ENCODE measurements around the gene LAMA3. TPM values are rescaled to one million over a fixed set of nuclear protein-coding genes. Genes with fewer than 3 reads are reported as not detected.

The LAMA3 gene
- total RNA-seq, 4 donors from 2014 or later = 155 to 456 (median 173) TPM

DNA sequence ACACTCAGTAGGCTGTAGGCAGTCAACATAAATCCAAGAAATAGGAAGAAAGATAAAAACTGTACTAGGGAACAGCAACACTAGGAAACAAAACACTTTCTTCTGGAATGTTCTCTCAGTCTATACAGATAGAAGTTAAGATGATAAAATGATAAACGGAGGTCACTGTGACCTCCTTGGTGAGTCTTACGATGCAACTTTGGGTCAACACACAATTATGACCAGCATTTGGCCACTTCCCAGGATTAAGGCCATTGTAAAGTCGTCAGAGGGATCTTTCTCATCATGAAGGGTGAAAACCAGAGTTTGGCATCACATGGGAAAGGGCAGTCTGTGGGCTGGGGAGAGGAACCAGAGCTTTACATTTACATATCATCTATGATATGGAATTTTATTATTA, 33.4 kb downstream of the LAMA3 start:
- intact Hi-C loops (cut with DNase I; ENCODE audit: low total_unique reads) = no loop called here
- no peak overlapping the region for H3K4me3 ChIP-seq (ENCODE audit: low read depth, poor library complexity, severe bottlenecking)
- DNase-seq (ENCODE audit: low spot score in 2 of 2) = no peak
- no peak for TF ChIP-seq POLR2A (IDR thresholded peaks at IDR 0.05)
- WGBS, 2 donors = 77% methylated on average over 3 of the region's 3 CpGs

DNA sequence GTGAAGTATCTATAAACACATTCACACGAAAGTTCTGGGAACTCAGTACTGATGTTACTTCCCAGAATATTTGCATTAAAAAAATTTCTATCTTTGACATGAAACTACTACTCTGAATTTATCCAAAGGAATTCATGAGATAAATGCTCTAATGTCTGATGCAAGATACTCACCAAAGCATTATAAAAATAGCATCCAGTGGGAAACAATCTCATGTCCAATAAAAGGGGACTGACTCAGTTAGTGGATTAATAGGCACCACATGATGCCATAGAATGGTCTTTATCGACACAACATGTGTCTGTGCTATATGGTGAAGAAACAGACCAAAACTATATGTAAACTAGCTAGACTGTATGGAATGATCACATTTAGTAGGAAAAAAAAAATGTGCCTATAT, 33.9 kb downstream of the LAMA3 start:
- no peak for DNase-seq (ENCODE audit: low spot score in 2 of 2)
- H3K4me3 ChIP-seq (ENCODE audit: low read depth, poor library complexity, severe bottlenecking) = no peak overlapping the region
- intact Hi-C loops (cut with DNase I; ENCODE audit: low total_unique reads) = no loop called here
- 84 to 93% methylated on average over 2 of the region's 2 CpGs for WGBS, 2 donors
- TF ChIP-seq, protein P1, sequence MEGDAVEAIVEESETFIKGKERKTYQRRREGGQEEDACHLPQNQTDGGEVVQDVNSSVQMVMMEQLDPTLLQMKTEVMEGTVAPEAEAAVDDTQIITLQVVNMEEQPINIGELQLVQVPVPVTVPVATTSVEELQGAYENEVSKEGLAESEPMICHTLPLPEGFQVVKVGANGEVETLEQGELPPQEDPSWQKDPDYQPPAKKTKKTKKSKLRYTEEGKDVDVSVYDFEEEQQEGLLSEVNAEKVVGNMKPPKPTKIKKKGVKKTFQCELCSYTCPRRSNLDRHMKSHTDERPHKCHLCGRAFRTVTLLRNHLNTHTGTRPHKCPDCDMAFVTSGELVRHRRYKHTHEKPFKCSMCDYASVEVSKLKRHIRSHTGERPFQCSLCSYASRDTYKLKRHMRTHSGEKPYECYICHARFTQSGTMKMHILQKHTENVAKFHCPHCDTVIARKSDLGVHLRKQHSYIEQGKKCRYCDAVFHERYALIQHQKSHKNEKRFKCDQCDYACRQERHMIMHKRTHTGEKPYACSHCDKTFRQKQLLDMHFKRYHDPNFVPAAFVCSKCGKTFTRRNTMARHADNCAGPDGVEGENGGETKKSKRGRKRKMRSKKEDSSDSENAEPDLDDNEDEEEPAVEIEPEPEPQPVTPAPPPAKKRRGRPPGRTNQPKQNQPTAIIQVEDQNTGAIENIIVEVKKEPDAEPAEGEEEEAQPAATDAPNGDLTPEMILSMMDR (IDR thresholded peaks at IDR 0.05) = no peak
- TF ChIP-seq POLR2A (IDR thresholded peaks at IDR 0.05) = no peak

DNA sequence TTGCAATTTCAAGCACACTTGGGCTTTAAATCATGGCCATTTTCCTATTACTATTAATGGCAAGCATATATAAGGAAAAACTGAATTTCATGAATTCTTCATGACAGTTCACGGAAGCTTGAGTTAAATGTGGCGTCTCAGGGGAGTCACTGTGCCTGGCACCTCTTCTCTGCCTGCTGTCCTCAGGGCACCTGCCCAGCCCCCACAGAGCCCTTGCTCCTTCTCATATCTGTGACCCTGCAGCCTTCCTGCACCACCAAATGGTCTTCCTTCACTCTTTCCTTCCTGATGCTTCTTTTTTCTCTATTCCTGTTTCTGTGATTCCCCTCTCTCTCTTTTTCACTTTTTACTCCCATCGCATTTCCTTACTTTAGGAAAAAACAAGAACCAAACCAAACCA, 35.4 kb downstream of the LAMA3 start:
- TF ChIP-seq, protein P1 (IDR thresholded peaks at IDR 0.05) = no peak
- no peak for TF ChIP-seq POLR2A (IDR thresholded peaks at IDR 0.05)
- DNase-seq (ENCODE audit: low spot score in 2 of 2) = no peak
- 84 to 87% methylated on average over 3 of the region's 3 CpGs for WGBS, 2 donors
- H3K4me3 ChIP-seq (ENCODE audit: low read depth, poor library complexity, severe bottlenecking) = no peak overlapping the region
- intact Hi-C loops (cut with DNase I; ENCODE audit: low total_unique reads) = no loop called here

DNA sequence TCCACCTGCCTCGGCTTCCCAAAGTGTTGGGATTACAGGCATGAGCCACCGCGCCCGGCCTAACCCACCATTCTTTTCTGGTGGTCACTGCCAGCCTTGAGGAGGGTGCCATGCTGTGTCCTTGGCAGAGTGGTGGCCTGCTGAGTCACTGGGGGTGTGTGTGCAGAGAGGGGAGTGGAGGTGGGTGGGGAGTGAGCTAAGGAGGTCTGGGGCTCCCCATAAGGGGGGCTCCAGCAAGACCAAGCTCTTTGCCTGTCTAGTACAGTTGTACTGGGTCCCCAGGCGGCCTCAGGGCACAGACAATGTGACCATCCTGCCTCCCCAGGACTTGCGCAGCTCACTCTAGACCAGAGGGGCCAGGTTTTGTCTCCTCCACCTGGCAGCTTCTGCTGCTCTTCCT, 36.1 kb downstream of the LAMA3 start:
- 88 to 93% methylated on average over 4 to 6 of the region's 6 CpGs for WGBS, 2 donors
- TF ChIP-seq, protein P1 (IDR thresholded peaks at IDR 0.05) = no peak
- TF ChIP-seq POLR2A (IDR thresholded peaks at IDR 0.05) = no peak
- intact Hi-C loops (cut with DNase I; ENCODE audit: low total_unique reads) = no loop called here
- H3K4me3 ChIP-seq (ENCODE audit: low read depth, poor library complexity, severe bottlenecking) = no peak overlapping the region
- no peak for DNase-seq (ENCODE audit: low spot score in 2 of 2)

DNA sequence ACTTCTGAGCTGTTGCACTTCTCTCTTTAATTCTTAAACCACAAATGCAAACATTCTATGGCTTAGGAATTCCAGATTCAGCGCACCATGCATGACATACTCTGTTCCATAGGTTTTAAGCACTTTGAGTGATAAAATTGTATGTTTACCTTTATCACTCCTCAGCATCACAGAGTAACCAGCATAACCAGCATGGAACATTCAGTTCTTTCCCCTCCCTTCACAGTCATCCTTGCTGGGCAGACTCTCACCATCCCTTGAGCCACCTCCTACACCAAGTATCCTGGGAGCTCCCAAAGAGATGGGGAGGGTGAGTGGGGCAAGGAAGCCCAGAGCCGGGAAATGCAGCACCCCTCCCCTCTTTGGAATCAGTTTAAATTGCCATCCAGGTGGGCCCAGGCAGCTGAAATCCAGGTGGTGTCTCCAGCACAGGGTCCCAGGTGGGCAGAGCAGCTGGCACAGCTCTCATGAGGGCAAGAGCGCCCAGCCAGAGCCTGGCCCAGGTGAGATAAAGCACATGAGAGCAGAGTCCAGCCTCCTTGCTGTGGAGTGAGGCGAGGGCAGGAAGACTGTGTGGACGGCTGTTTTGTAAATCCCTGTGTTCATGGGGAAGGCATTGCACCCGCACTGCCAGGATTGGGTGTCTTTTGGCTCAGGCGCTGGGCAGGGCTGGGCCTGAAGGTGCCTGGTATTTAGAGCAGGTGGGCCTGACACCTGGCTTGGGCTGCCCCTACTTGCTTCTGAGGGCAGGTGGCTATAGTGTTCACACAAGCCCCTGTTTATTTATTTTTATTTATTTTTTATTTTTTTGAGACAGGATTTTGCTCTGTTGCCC, 36.8 kb downstream of the LAMA3 start:
- H3K4me3 ChIP-seq (ENCODE audit: low read depth, poor library complexity, severe bottlenecking) = no peak overlapping the region
- intact Hi-C loops (cut with DNase I; ENCODE audit: low total_unique reads) = no loop called here
- no peak for TF ChIP-seq POLR2A (IDR thresholded peaks at IDR 0.05)
- TF ChIP-seq, protein P1 (IDR thresholded peaks at IDR 0.05) = no peak
- 87 to 88% methylated on average over 7 of the region's 7 CpGs for WGBS, 2 donors
- DNase-seq (ENCODE audit: low spot score in 2 of 2) = no peak

DNA sequence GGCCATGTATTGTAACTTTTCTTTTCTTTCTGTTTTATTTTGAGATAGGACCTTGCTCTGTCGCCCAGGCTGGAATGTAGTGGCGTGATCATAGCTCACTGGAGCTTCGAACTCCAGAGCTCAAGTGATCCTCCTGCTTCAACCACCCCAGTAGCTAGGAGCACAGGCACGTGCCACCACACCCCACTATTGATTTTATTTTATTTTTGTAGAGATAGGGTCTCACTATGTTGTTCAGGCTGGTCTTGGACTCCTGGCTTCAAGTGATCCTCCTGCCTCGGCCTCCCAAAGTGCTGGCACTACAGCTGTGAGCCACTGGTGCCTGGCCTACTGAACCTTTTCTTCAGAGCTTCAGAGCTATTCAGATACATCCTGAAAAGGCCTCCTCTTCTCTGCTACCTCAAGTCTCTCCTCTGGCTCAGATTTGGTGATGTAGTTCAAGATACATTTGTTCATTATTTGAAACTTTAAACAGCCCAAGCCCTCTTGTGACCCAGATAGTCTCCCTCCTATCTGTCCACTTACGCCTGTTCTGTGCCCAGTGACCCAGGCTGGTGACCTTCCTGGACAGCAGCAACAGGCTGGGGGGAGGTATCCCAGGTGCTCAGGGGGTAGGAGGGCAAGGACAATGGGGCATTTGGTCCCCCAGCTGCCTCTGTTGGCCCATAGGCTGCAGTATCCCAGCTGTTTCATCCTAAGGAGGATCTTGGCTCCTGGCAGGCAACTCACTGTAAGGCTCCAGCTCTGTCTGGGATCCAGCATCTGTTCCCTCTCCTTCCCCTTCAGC, 38.6 kb downstream of the LAMA3 start:
- WGBS, 2 donors = 97 to 99% methylated on average over 6 of the region's 6 CpGs
- no peak for DNase-seq (ENCODE audit: low spot score in 2 of 2)
- TF ChIP-seq, protein P1 (IDR thresholded peaks at IDR 0.05) = no peak
- TF ChIP-seq POLR2A (IDR thresholded peaks at IDR 0.05) = no peak
- no peak overlapping the region for H3K4me3 ChIP-seq (ENCODE audit: low read depth, poor library complexity, severe bottlenecking)
- intact Hi-C loops (cut with DNase I; ENCODE audit: low total_unique reads) = no loop called here
